H1 (cell line): ENCODE data around the gene IFTAP. TPM values are rescaled to one million over a fixed set of nuclear protein-coding genes. Genes with fewer than 3 reads are reported as not detected.

Experiments
- CTCF ChIA-PET: fragments of 300-600 bp; sonication (Branson Sonifier 250); formaldehyde crosslinking; loops from one replicate; lab custom pipeline; 2021; ENCODE audit not compliant: partially characterized antibody; lab: Charles Lee
- POLR2A ChIA-PET: fragments of 300-600 bp; sonication (Branson Sonifier 250); formaldehyde crosslinking; loops from one replicate; lab custom pipeline; 2021; ENCODE audit warnings: inconsistent platforms; ENCODE audit not compliant: partially characterized antibody; lab: Charles Lee
- DNase-seq, 2 experiments: peaks; one replicate each; pipeline versions ENCODE4 v3.0.0 to v3.0.0-alpha.2; 2010 to 2022; ENCODE audit warnings: low spot score in 2 of 2, low read depth in 1 of 2, mixed read lengths in 1 of 2
- FAIRE-seq: peaks from 2 replicates; lab custom pipeline; 2011; peaks lifted over from hg19 to GRCh38; lab: Jason Lieb, UNC
- H2AFZ ChIP-seq: 2 replicates; pipeline ENCODE4 v1.8.1; 2012; ENCODE audit warnings: low read length, inconsistent platforms
- H2AK5ac ChIP-seq: 2 replicates; pipeline ENCODE4 v1.6.1; 2013; ENCODE audit warnings: low read depth, low read length
- H2BK120ac ChIP-seq: replicated peaks from 2 replicates; pipeline ENCODE3; 2013; ENCODE audit warnings: low read depth, low read length, inconsistent platforms
- H2BK12ac ChIP-seq: 2 replicates; pipeline ENCODE4 v1.6.1; 2013; ENCODE audit warnings: low read depth, low read length
- H2BK15ac ChIP-seq: 2 replicates; pipeline ENCODE4 v1.6.1; 2013; ENCODE audit warnings: low read length
- H2BK20ac ChIP-seq: 2 replicates; pipeline ENCODE4 v1.6.1; 2013; ENCODE audit warnings: low read length
- H2BK5ac ChIP-seq: 2 replicates; pipeline ENCODE4 v1.6.1; 2013; ENCODE audit warnings: low read depth, low read length
- H3K14ac ChIP-seq: 2 replicates; pipeline ENCODE4 v1.6.1; 2013; ENCODE audit warnings: inconsistent platforms; ENCODE audit not compliant: insufficient read length
- H3K18ac ChIP-seq: 2 replicates; pipeline ENCODE4 v1.6.1; 2013; ENCODE audit warnings: low read length; ENCODE audit errors: extremely low read depth
- H3K23ac ChIP-seq: 2 replicates; pipeline ENCODE4 v1.6.1; 2013; ENCODE audit warnings: inconsistent platforms; ENCODE audit not compliant: insufficient read length
- H3K23me2 ChIP-seq: 2 replicates; pipeline ENCODE4 v1.6.1; 2013; ENCODE audit warnings: low read depth, low read length
- H3K27ac ChIP-seq: 2 replicates; pipeline ENCODE4 v1.6.1; 2011; ENCODE audit warnings: low read depth, low read length, inconsistent platforms
- H3K27me3 ChIP-seq, 4 experiments: replicated peaks in 1 of 4; 1 replicate in 1 of 4; 2 replicates in 3 of 4; pipeline versions ENCODE4 v1.6.1 to v1.8.1; 2011 to 2013; ENCODE audit warnings: low read length in 3 of 4, mild to moderate bottlenecking in 3 of 4, inconsistent platforms in 2 of 4, mixed read lengths in 2 of 4, moderate library complexity in 1 of 4; ENCODE audit not compliant: control insufficient read depth in 3 of 4, insufficient read depth in 3 of 4; ENCODE audit errors: extremely low read depth in 1 of 4
- H3K36me3 ChIP-seq, 4 experiments: 2 replicates each; pipeline versions ENCODE4 v1.6.1 to v1.8.1; 2011 to 2013; ENCODE audit warnings: mild to moderate bottlenecking in 4 of 4, low read length in 3 of 4, moderate library complexity in 2 of 4, control low read depth in 1 of 4, inconsistent platforms in 1 of 4; ENCODE audit not compliant: insufficient read depth in 4 of 4, control insufficient read depth in 2 of 4
- H3K4ac ChIP-seq: replicated peaks from 2 replicates; pipeline ENCODE3; 2013; ENCODE audit warnings: low read length, low read depth, mixed read lengths, inconsistent platforms; ENCODE audit not compliant: insufficient read length
- H3K4me1 ChIP-seq, 4 experiments: replicated peaks in 1 of 4; 1 replicate in 1 of 4; 2 replicates in 3 of 4; pipeline versions ENCODE4 v1.6.1 to v1.8.1; 2011 to 2013; ENCODE audit warnings: low read length in 3 of 4, inconsistent platforms in 2 of 4, mixed read lengths in 1 of 4; ENCODE audit not compliant: insufficient read depth in 4 of 4, control insufficient read depth in 3 of 4
- H3K4me2 ChIP-seq, 2 experiments: 2 replicates each; pipeline versions ENCODE4 v1.6.1 to v1.8.1; 2011 to 2013; ENCODE audit warnings: low read depth in 2 of 2, low read length in 2 of 2, control low read depth in 1 of 2, inconsistent platforms in 1 of 2, mild to moderate bottlenecking in 1 of 2; ENCODE audit not compliant: insufficient read depth in 1 of 2
- H3K4me3 ChIP-seq, 4 experiments: fragments of 200-600, 300-600 bp in 1 of 4; sonication (generic), shearing (Covaris generic), sonication (Bioruptor Twin) in 1 of 4; 2 replicates each; pipeline versions ENCODE4 v1.5.1 to v1.8.1; 2011 to 2016; ENCODE audit warnings: low read length in 4 of 4, low read depth in 3 of 4, control low read depth in 2 of 4, inconsistent platforms in 2 of 4, mild to moderate bottlenecking in 2 of 4, mixed read lengths in 1 of 4, moderate library complexity in 1 of 4; ENCODE audit not compliant: insufficient read depth in 2 of 4; ENCODE audit errors: extremely low read depth in 1 of 4
- H3K56ac ChIP-seq: replicated peaks from 2 replicates; pipeline ENCODE3; 2013; ENCODE audit warnings: low read depth, mild to moderate bottlenecking, mixed read lengths, low read length, inconsistent platforms; ENCODE audit not compliant: insufficient read length
- H3K79me1 ChIP-seq: 2 replicates; pipeline ENCODE4 v1.6.1; 2013; ENCODE audit warnings: low read depth, low read length, control low read depth
- H3K79me2 ChIP-seq, 2 experiments: 2 replicates each; pipeline versions ENCODE4 v1.6.1 to v1.8.1; 2012 to 2013; ENCODE audit warnings: low read length in 2 of 2, mild to moderate bottlenecking in 2 of 2, inconsistent platforms in 1 of 2; ENCODE audit not compliant: insufficient read depth in 2 of 2, control insufficient read depth in 1 of 2
- H3K9ac ChIP-seq, 4 experiments: replicated peaks in 1 of 4; 1 replicate in 1 of 4; 2 replicates in 3 of 4; pipeline versions ENCODE4 v1.6.1 to v1.8.1; 2011 to 2013; ENCODE audit warnings: low read depth in 3 of 4, low read length in 3 of 4, control low read depth in 2 of 4, mild to moderate bottlenecking in 2 of 4, moderate library complexity in 2 of 4, inconsistent platforms in 1 of 4; ENCODE audit errors: extremely low read depth in 1 of 4
- H3K9me3 ChIP-seq, 2 experiments: 2 replicates each; pipeline versions ENCODE4 v1.6.1 to v1.8.1; 2012 to 2013; ENCODE audit warnings: mild to moderate bottlenecking in 2 of 2, moderate library complexity in 2 of 2, control low read depth in 1 of 2, inconsistent platforms in 1 of 2, low read depth in 1 of 2, low read length in 1 of 2, mixed read lengths in 1 of 2; ENCODE audit not compliant: insufficient read depth in 2 of 2
- H4K20me1 ChIP-seq, 2 experiments: replicated peaks in 1 of 2; 2 replicates each; pipeline versions ENCODE3 to v1.8.1; 2011 to 2013; ENCODE audit warnings: inconsistent platforms in 2 of 2, low read length in 2 of 2, mild to moderate bottlenecking in 1 of 2; ENCODE audit not compliant: insufficient read depth in 2 of 2, control insufficient read depth in 1 of 2
- H4K5ac ChIP-seq: 2 replicates; pipeline ENCODE4 v1.6.1; 2013; ENCODE audit warnings: low read length, low read depth, mixed read lengths, inconsistent platforms; ENCODE audit not compliant: insufficient read length
- H4K8ac ChIP-seq: 2 replicates; pipeline ENCODE4 v1.8.0; 2013; ENCODE audit warnings: mild to moderate bottlenecking, moderate library complexity, low read length, inconsistent platforms; ENCODE audit not compliant: insufficient read depth; ENCODE audit errors: extremely low read depth
- H4K91ac ChIP-seq: replicated peaks from 2 replicates; pipeline ENCODE3; 2013; ENCODE audit warnings: low read length, mixed read lengths, inconsistent platforms; ENCODE audit not compliant: insufficient read length
- CEBPB ChIP-seq: IDR thresholded peaks from 2 replicates; pipeline ENCODE4 v1.6.1; 2012; ENCODE audit warnings: low read depth, low read length
- CHD1 ChIP-seq: IDR thresholded peaks from 2 replicates; pipeline ENCODE4 v1.6.1; 2012; ENCODE audit warnings: low read depth, low read length, improper control_type of control experiment
- EP300 ChIP-seq, 2 experiments: IDR thresholded peaks; 1 replicate in 1 of 2; 2 replicates in 1 of 2; pipeline ENCODE4 v1.6.1; 2011 to 2012; ENCODE audit warnings: low read depth in 2 of 2, low read length in 2 of 2, mild to moderate bottlenecking in 2 of 2, borderline replicate concordance in 1 of 2, inconsistent platforms in 1 of 2, moderate library complexity in 1 of 2
- GTF2F1 ChIP-seq: IDR thresholded peaks from 2 replicates; pipeline ENCODE4 v1.6.1; 2012; ENCODE audit warnings: low read depth, low read length, improper control_type of control experiment, borderline replicate concordance
- JUND ChIP-seq: IDR thresholded peaks from 2 replicates; pipeline ENCODE4 v1.6.1; 2011; ENCODE audit warnings: mild to moderate bottlenecking, improper control_type of control experiment, low read length
- KDM5A ChIP-seq: fragments of 200-600 bp; IDR thresholded peaks from 2 replicates; pipeline ENCODE4 v1.7.1; 2012; ENCODE audit warnings: mild to moderate bottlenecking, low read length, inconsistent platforms, mixed read lengths
- PHF8 ChIP-seq: fragments of 200-600 bp; sonication (generic); conservative IDR thresholded peaks from 2 replicates; pipeline ENCODE4 v1.7.1; 2012; ENCODE audit warnings: low read depth, mild to moderate bottlenecking, inconsistent platforms, low read length, moderate library complexity
- RAD21 ChIP-seq, 2 experiments: IDR thresholded peaks in 1 of 2; conservative IDR thresholded peaks in 1 of 2; 2 replicates each; pipeline ENCODE4 v1.6.1; 2011; ENCODE audit warnings: low read depth in 2 of 2, low read length in 2 of 2, improper control_type of control experiment in 1 of 2, inconsistent platforms in 1 of 2, mild to moderate bottlenecking in 1 of 2, moderate library complexity in 1 of 2
- TAF1 ChIP-seq: IDR thresholded peaks from 2 replicates; pipeline ENCODE4 v1.6.1; 2011; ENCODE audit warnings: mild to moderate bottlenecking, low read depth, low read length
- TAF7 ChIP-seq: optimal IDR thresholded peaks from 2 replicates; pipeline ENCODE3; 2011; ENCODE audit warnings: low read depth, mild to moderate bottlenecking, inconsistent platforms, low read length, moderate library complexity, borderline replicate concordance
- TCF12 ChIP-seq: IDR thresholded peaks from 2 replicates; pipeline ENCODE4 v1.6.1; 2011; ENCODE audit warnings: low read depth, mild to moderate bottlenecking, low read length
- WGBS, 2 experiments: shearing (Covaris generic) in 1 of 2; methylation state at CpG; one replicate each; pipeline versions ENCODE4 v1.1.6 to v1.1.7; 2013 to 2015; ENCODE audit warnings: low lambda C conversion rate in 2 of 2, mixed read lengths in 2 of 2, inconsistent platforms in 1 of 2, low coverage in 1 of 2, missing lambda C conversion rate in 1 of 2; ENCODE audit not compliant: insufficient replicate concordance in 2 of 2, insufficient coverage in 1 of 2, insufficient read length in 1 of 2; ENCODE audit errors: extremely low coverage in 1 of 2, missing lambda C conversion rate in 1 of 2; 5-methylcytosine and 5-hydroxymethylcytosine counted together
- polyA plus RNA-seq, 7 experiments: library from polyadenylated mRNA; depleted of rRNA in 3 of 7; stranded (reverse) in 5 of 7; unstranded in 2 of 7; fragments of >200 nt in 5 of 7; fragments of 200-250 nt in 2 of 7; gene quantifications; 1 replicate in 5 of 7; 2 replicates in 1 of 7; 4 replicates in 1 of 7; pipeline versions ENCODE4 v1.2.1 to v1.2.3, GENCODE V29; 2011 to 2013; ENCODE audit warnings: missing spikeins in 2 of 7, mixed read lengths in 2 of 7
- total RNA-seq: library from RNA; stranded (reverse); fragmentation: NEBNext Ultra II Directional; extraction: Animal tissue kit (Norgen Biotek cat#: 25700); gene quantifications from 2 replicates; pipeline ENCODE4 v1.2.1, GENCODE V29; 2021
- TF ChIP-seq, protein P1 (sequence below): IDR thresholded peaks from 2 replicates; pipeline ENCODE4 v1.6.1; 2011; ENCODE audit warnings: low read depth, mild to moderate bottlenecking, low read length; ENCODE audit not compliant: insufficient read depth
- TF ChIP-seq, protein P2 (sequence below): IDR thresholded peaks from 2 replicates; pipeline ENCODE4 v1.6.1; 2012; ENCODE audit warnings: inconsistent platforms

IFTAP gene
- total and polyA plus RNA-seq, 2 of the 8 experiments (the other 6 are each of a cell fraction or from before 2014, with no cell fraction given), result 21.2 to 23.9 TPM

DNA sequence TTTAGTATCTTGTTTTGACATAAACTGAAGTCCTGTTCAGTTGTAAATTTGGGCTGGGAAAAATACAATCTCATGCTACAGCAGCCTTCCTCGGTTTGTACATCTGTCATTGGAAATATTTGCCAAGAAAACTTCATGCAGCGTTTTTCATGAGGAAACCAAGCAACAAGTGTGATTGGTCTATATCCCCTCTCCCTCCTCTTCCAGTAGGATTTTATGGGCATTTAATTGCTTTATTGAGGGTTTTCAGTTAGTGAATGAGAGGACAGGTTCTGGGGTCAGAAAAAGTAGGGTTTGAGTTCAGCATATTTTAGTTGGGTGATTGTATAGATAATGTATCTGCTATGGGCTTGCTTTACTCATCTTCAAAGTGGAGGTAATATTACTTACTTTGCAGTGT, 93.8 kb downstream of the IFTAP start:
- no peak overlapping the region for H4K8ac ChIP-seq
- no peaks in the 10 kb centered on the region for H4K20me1 ChIP-seq
- no peak overlapping the region for H2BK5ac ChIP-seq
- 92% methylated on average over 2 of the region's 2 CpGs; no CpG with 5 or more reads in 1 of the 2 experiments for WGBS, 2 experiments
- no peak overlapping the region for H3K18ac ChIP-seq
- H2BK20ac ChIP-seq, result no peak overlapping the region
- H3K4me3 ChIP-seq, result no peak overlapping the region
- H3K4me2 ChIP-seq, result no peak overlapping the region
- ChIA-PET POLR2A (no interaction called here), CTCF (interaction anchor here (1.0 to 8.9 kb wide), 3 partner anchors 59 to 124 kb away, joined by 3 to 81 read pairs (median 25); no protein-coding TSS in a partner anchor)
- H3K23me2 ChIP-seq, result no peaks in the 10 kb centered on the region
- no peak overlapping the region for H4K91ac ChIP-seq
- H3K4ac ChIP-seq, result no peak overlapping the region
- no peak for DNase-seq
- no peak overlapping the region for H3K27ac ChIP-seq
- no peaks in the 10 kb centered on the region for H3K79me1 ChIP-seq
- H3K27me3 ChIP-seq, result no peaks in the 10 kb centered on the region; a peak in 1 of 7 replicates
- H3K9me3 ChIP-seq, result no peaks in the 10 kb centered on the region
- H2AK5ac ChIP-seq, result no peak overlapping the region
- H3K4me1 ChIP-seq, result no peaks in the 10 kb centered on the region
- H2BK15ac ChIP-seq, result no peak overlapping the region
- H3K23ac ChIP-seq, result no peak overlapping the region
- FAIRE-seq, result no peak
- H2BK120ac ChIP-seq, result no peak overlapping the region
- no peak overlapping the region for H4K5ac ChIP-seq
- no peak overlapping the region for H2BK12ac ChIP-seq
- no peaks in the 10 kb centered on the region for H3K36me3 ChIP-seq
- no peak overlapping the region for H3K56ac ChIP-seq
- H3K9ac ChIP-seq, result no peak overlapping the region
- no peaks in the 10 kb centered on the region for H3K79me2 ChIP-seq
- H3K14ac ChIP-seq, result no peak overlapping the region
- no peak overlapping the region for H2AFZ ChIP-seq
- TF ChIP-seq TCF12 (no peak), PHF8 (no peak), JUND (no peak), EP300 (IDR thresholded peaks at IDR 0.05; ENCODE audit: borderline replicate concordance in 1 of 2, low read depth in 2 of 2, low read length in 2 of 2) (no peak), RAD21 (IDR thresholded peaks at IDR 0.05 in 1 of 2, conservative IDR thresholded peaks at IDR 0.05 in 1 of 2; ENCODE audit: low read depth in 2 of 2, low read length in 2 of 2) (no peak), TAF1 (no peak), CHD1 (no peak), TAF7 (no peak), KDM5A (no peak), CEBPB (no peak), GTF2F1 (no peak)
- TF ChIP-seq, protein P1, sequence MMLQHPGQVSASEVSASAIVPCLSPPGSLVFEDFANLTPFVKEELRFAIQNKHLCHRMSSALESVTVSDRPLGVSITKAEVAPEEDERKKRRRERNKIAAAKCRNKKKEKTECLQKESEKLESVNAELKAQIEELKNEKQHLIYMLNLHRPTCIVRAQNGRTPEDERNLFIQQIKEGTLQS, result no peak
- TF ChIP-seq, protein P2, sequence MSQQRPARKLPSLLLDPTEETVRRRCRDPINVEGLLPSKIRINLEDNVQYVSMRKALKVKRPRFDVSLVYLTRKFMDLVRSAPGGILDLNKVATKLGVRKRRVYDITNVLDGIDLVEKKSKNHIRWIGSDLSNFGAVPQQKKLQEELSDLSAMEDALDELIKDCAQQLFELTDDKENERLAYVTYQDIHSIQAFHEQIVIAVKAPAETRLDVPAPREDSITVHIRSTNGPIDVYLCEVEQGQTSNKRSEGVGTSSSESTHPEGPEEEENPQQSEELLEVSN, result no peak
